Ureter (tissue), 1 donor: ENCODE measurements around the gene DNAJC21. TPM values are rescaled to one million over a fixed set of nuclear protein-coding genes. Genes with fewer than 3 reads are reported as not detected.
"Not testable (repeated sequence)": the region's sequence is repeated elsewhere in the genome, so short reads cannot be mapped to it uniquely, and the experiment has no call there.

Source experiments
- DNase-seq: peaks from one replicate; pipeline ENCODE4 v3.0.0-alpha.2; 2020; ENCODE audit warnings: low spot score
- total RNA-seq: library from RNA; stranded (reverse); gene quantifications from one replicate; pipeline ENCODE4 v1.2.4, GENCODE V29; 2023
- donor health status: DM: yes; HTN: yes; CAD: no.

Gene DNAJC21
- total RNA-seq, 1 donor from 2014 or later = 45.3 TPM

DNA sequence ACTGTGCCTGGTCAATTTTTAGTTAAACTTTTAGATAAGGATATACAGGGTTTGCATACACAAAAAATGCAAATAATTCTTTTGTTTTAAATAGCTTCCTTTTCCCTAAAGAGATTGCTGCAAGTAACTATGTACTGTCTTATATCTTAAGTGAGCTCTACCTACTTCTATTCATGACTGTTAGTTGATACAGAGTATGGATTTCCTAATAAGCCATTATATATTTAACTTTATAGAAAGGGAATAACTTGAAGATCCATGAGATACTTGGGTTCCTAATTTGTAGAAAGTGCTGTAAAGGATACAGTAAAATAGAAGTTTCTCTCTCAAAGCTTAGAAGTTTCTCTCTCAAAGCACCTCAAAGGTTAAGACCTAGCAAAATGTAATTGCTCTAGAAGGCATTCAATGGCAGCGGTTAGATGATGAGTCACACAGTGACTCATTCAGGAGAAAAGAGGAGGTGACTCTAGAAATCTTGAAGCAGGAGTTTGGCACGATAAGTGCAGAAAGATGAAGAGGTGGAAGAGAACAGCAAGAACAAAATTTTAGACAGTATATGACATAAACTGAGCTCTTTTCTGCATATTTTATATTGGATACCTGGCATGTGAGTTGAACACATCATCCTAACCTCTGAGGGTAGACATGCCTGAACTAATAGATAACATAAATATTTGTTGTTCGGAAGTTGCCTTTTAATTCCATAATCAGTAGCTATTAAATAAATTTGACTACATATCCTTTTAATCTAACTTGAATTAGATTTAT, 5.5 kb upstream of the DNAJC21 start:
- no peak for DNase-seq

DNA sequence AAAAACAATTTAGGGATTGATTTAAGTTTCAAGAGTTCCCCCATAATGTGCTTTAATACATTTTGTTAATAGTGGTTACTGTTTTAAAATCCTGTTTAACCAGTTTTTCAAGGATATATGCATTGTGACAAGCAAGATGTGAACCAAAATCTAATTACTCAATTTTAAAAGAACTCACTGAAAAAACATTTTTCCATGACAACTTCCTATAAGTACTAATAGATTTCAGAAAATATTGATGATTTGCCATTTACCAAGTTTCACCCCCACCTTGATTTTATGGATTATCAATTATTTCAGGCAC, 4.9 kb upstream of the DNAJC21 start:
- no peak for DNase-seq

DNA sequence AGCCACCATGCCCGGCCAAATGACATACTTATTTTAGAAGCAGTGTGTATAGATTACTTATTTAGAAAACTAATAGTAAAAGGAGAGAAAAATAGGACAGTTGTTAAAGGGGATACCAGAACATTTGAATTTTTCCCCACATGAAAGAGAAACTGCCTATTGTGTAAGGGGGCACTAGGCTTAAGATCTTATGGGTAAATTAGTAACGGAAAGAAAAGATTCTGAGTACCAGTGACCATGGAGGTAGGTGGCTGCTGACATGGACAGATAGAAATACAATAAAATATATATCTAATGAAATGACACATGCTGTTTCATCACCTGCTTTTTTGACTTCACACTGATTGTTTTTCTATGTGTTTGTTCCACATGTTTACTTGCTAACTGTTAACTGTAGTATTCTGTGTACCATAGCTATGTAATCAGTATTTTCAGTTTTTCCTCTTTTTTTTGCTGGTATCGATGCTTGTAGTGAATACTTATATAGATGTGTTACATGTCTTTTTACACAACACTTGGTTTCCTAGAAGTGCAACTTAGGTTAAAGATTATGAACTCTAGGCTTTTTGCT, 3.0 kb upstream of the DNAJC21 start:
- no peak for DNase-seq

DNA sequence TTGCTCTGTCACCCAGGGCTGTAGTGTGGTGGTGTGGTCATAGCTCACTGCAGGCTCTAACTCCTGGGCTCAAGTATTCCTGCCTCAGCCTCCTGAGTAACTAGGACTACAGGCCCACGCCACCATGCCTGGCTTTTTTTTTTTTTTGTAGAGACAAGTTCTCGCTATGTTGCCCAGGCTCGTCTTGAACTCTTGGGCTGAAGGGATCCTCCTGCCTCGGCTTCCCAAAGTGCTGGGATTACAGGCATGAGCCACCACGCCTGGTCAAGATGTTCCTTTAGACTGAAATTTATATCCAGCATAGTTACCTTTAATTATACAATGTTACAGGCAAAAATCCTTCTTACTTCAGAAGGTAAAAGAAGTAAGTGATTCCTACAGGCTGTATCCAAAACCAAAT, 1.6 kb upstream of the DNAJC21 start:
- DNase-seq = no peak

DNA sequence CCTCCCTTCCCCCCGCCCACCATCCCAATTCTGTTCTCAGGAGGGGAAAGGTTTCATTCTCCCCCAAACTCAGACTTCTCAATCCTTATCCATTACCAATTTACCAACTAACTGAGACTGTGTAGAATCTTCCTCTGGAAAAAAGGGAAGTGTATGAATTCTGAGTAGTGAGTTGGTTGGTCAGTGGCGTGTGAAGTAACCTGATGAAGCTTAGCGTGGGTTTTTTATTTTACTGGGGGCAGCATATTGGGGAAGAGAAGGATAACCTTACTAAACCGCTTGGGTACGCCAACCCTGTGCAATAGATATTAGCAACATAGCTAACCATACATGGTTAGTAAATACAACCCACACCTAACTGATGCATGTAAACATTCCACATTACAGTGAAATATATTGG, 1.1 kb upstream of the DNAJC21 start:
- DNase-seq = no peak

DNA sequence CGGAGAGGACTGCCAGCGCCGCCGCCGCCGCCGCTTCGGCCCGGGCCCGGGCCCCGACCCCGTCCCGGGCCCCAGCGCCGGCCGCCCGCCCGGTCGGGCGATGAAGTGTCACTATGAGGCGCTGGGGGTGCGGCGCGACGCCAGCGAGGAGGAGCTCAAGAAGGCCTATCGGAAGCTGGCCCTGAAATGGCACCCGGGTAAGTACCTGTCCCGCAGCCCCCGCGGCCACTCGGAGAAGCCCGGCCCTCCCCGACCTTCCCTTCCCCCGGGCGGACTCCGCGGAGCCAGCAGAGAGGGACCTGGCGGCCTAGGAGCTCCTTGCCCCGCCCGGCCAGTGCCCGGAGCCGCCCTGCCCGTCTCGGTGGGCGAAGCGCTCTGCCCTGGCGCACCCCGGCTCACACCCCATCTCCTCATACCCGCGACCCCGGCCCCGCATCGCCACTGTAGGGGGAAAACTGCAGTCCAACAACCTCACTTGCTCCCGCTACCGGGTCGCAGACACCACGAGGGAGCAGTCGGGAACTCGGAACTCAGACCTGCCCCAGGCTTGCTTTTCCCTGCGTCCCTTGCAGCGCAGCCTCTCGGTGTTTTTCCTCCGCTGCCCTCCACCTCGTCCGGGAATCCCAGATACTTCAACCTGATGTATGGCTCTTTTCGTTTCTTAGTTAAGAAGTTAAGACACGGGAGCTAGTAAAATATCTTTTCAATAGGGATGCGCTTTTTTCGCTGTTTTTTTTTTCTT, 532 bp downstream of the DNAJC21 start:
- peak; percentile 88 for DNase-seq

GRCh38 chr5:34930462-34930844, 1.1 kb downstream of the DNAJC21 start:
- DNase-seq = no peak

DNA sequence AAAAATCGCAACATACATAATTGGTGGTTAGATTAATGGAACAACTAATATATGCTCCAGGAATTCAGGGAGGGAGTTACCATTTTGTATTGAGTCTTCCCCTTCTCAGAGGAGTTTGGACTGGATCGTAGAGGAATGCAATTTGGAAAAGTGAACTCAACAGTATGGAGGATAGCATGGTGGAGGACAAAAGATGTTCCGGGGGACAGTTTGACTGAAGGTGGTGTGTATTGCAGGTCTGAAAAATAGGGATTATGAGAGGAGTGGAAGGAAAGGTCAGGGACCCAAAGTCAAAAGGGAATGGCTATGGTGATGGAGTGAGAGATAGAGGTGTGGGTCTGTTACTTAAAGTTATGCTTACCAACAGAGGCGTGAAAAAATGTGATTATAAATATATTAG, 1.5 kb downstream of the DNAJC21 start:
- no peak for DNase-seq

GRCh38 chr5:34932947-34933346, 3.6 kb downstream of the DNAJC21 start:
- DNase-seq = no peak

GRCh38 chr5:34941936-34942335, 12.6 kb downstream of the DNAJC21 start:
- no peak for DNase-seq

- DNase-seq = no peak
Measured at GRCh38 chr5:34944044-34944443, 14.7 kb downstream of the DNAJC21 start.

GRCh38 chr5:34944460-34945047, 15.2 kb downstream of the DNAJC21 start:
- no peak for DNase-seq

DNA sequence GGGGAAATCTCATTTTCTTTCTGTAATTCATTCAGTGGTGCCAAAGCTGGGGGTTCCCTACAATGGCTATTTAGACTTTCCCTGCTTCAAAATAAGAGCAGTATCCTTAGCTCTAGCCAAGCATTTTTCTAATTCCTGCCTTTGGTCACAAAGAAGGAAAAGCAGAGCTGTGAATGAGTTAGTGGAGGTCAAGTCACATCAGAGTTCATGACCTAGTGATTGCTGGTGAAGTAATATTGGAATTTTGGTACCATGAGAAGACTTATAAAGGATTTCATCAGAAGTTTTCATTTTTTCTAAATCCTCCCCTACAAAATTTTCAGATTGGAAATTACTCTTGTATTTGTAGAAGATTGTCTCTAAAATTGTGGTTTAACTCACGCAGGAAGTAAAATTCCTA, 28.0 kb downstream of the DNAJC21 start:
- no peak for DNase-seq

DNA sequence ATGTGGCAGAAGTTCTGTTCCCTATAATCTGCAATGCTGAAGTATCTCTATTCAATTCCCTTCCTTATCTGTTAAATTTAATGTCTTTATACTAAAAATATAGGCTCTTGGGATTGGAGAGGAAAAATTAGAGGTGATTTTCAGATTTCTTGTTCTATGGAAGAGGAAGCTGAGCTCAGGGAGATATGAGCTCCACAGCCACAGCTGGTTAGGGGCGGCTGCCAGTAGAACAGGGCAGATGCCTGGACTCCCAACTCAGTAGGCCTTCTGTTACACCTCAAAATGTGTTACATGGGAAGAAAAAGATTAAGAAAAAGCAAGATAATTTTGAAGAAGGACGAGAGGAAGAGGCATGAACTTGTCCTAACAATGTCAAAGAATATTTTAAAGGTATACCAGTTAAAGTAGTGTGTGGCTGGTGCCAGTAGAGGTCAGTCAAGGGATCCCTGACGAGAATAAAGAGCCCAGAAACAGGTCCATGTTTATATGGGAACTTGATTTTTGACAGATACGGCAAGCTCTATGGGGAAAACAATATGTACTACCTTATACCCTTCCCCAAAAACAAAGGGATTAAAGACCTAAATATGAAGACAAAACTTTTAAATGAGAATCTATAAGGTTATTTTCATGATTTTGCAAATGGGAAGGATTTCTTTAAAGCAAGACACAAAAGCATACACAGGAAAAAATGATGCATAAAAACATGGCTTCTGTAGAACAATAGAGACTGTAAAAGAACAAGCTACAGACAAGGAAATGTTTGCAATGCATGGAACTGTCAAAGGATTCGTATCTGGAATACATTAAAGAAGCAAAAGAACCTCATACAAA, 28.7 kb downstream of the DNAJC21 start:
- no peak for DNase-seq

DNA sequence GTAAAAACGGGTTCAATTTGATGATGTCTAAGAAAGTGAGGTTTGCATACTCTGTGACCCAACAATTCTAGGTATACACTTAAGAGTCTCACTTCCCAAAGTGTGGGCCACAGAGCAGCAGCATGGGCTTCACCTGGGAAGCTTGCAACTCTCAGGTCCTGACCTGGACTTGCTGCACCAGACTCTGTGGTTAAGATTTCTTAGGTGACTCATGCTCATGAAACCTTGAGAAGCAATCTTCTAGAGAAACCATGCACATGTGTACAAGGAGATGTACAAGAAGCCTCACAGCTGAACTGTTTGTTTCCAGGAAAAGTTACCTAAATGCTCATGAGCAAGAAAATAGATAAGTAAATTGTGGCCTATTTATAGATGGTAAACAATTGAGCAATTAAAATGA, 30.0 kb downstream of the DNAJC21 start:
- no peak for DNase-seq

GRCh38 chr5:34967540-34967939, 38.2 kb downstream of the DNAJC21 start:
- DNase-seq = no peak

- DNase-seq = no peak
Measured at GRCh38 chr5:34968258-34968657, 38.9 kb downstream of the DNAJC21 start.

DNA sequence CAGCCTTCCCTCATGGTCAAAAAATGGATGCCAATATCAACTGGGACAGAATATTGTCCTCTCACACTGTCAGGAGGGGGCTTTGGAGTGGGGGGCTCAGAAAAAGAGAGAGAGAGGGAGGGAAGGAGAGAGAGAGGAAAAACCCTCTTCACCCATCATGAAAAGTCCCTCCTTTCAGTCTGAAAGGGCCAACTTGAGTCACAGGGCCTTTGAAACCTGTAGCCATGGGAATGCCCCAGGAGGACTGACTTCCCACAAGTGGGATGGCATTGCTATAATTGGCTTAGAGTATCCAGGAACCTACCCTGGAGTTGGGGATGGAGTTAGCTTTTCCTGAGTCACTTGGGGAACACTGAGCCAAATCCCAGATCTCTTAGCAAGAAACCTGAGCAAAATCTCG, 41.2 kb downstream of the DNAJC21 start:
- no peak for DNase-seq

DNA sequence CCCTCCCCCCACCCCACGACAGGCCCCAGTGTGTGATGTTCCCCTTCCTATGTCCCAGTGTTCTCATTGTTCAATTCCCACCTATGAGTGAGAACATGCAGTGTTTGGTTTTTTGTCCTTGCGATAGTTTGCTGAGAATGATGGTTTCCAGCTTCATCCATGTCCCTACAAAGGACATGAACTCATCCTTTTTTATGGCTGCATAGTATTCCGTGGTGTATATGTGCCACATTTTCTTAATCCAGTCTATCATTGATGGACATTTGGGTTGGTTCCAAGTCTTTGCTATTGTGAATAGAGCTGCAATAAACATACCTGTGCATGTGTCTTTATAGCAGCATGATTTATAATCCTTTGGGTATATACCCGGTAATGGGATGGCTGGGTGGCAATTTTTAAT, 42.3 kb downstream of the DNAJC21 start:
- not testable (repeated sequence) for DNase-seq

DNA sequence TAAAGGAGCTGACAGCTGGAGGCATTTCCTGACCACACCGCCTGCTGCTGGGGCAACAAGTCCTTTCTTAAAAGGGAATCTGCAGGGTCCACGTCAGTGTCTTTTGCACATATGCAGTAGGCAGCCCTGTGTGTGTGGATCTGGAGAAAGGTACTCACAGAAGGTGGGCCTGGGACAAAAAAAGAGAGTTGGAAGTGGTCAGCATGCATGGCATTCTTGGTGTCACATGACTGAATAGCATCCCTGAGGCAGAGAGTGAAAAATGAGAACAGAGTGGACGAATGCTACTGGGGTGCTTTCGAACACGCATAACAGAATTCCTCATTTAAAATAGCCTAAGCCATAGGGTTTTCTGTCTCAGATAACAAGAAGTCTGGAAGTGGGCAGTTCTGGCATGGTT, 47.0 kb downstream of the DNAJC21 start:
- DNase-seq = no peak

- DNase-seq = no peak
Measured at GRCh38 chr5:34977934-34978613, 48.7 kb downstream of the DNAJC21 start.
